ENCODE results near the gene TRIB2. TPM values are rescaled to one million over a fixed set of nuclear protein-coding genes. Genes with fewer than 3 reads are reported as not detected.
A peak's percentile ranks its signal among the peaks of the same experiment; 100 is the strongest.

Gene TRIB2
- total RNA-seq, 4 donors from 2014 or later, result 26.1 to 52.5 (median 29.1) TPM

- H3K4me3 ChIP-seq (ENCODE audit: low read depth, poor library complexity, severe bottlenecking), result no peak overlapping the region
- 79 to 84% methylated on average over 7 of the region's 7 CpGs for WGBS, 2 donors
- intact Hi-C loops (cut with DNase I; ENCODE audit: low total_unique reads), result no loop called here
- no peak for DNase-seq (ENCODE audit: low spot score in 2 of 2)
- TF ChIP-seq CTCF (IDR thresholded peaks at IDR 0.05) (no peak), POLR2A (IDR thresholded peaks at IDR 0.05) (no peak)
These were observed 5.9 kb downstream of the TRIB2 start for GRCh38 chr2:12722447-12723316.

GRCh38 chr2:12723736-12724463 lies 7.2 kb downstream of the TRIB2 start:
- 85 to 86% methylated on average over 8 of the region's 8 CpGs for WGBS, 2 donors
- intact Hi-C loops (cut with DNase I; ENCODE audit: low total_unique reads), result no loop called here
- DNase-seq (ENCODE audit: low spot score in 2 of 2), result no peak
- H3K4me3 ChIP-seq (ENCODE audit: low read depth, poor library complexity, severe bottlenecking), result no peak overlapping the region
- TF ChIP-seq CTCF (IDR thresholded peaks at IDR 0.05) (no peak), POLR2A (IDR thresholded peaks at IDR 0.05) (no peak)

GRCh38 chr2:12725233-12726187 lies 8.8 kb downstream of the TRIB2 start:
- TF ChIP-seq POLR2A (IDR thresholded peaks at IDR 0.05), result no peak
- no peak for TF ChIP-seq CTCF (IDR thresholded peaks at IDR 0.05)
- intact Hi-C loops (cut with DNase I; ENCODE audit: low total_unique reads), result no loop called here
- peak in 1 of 2 donors; percentile 76 for DNase-seq (ENCODE audit: low spot score in 2 of 2)
- WGBS, 2 donors, result 92 to 93% methylated on average over 12 of the region's 12 CpGs
- no peak overlapping the region for H3K4me3 ChIP-seq (ENCODE audit: low read depth, poor library complexity, severe bottlenecking)

GRCh38 chr2:12726271-12726670 lies 9.5 kb downstream of the TRIB2 start:
- intact Hi-C loops (cut with DNase I; ENCODE audit: low total_unique reads), result no loop called here
- H3K4me3 ChIP-seq (ENCODE audit: low read depth, poor library complexity, severe bottlenecking), result no peak overlapping the region
- no peak for TF ChIP-seq CTCF (IDR thresholded peaks at IDR 0.05)
- TF ChIP-seq POLR2A (IDR thresholded peaks at IDR 0.05), result no peak
- peak in 1 of 2 donors; percentile 31 for DNase-seq (ENCODE audit: low spot score in 2 of 2)
- 79 to 91% methylated on average over 2 of the region's 2 CpGs for WGBS, 2 donors

GRCh38 chr2:12727065-12727464 lies 10.3 kb downstream of the TRIB2 start:
- 69 to 72% methylated on average over 6 of the region's 6 CpGs for WGBS, 2 donors
- TF ChIP-seq POLR2A (IDR thresholded peaks at IDR 0.05) (no peak), CTCF (IDR thresholded peaks at IDR 0.05) (no peak)
- no peak overlapping the region for H3K4me3 ChIP-seq (ENCODE audit: low read depth, poor library complexity, severe bottlenecking)
- no peak for DNase-seq (ENCODE audit: low spot score in 2 of 2)
- intact Hi-C loops (cut with DNase I; ENCODE audit: low total_unique reads), result no loop called here

Measured in lower leg skin (tissue), 4 donors.